HG03520 (cell line): ENCODE data around the gene SCNN1G.
"Not testable (repeated sequence)": the region's sequence is repeated elsewhere in the genome, so short reads cannot be mapped to it uniquely, and the experiment has no call there.

ENCODE experiments used
- ATAC-seq: cut with Tn5 transposase; IDR thresholded peaks from one replicate; pipeline ENCODE4 v1.9.1; 2021; ENCODE audit warnings: mild to moderate bottlenecking, moderate library complexity; ENCODE audit not compliant: unreplicated experiment

The SCNN1G gene

GRCh38 chr16:23248261-23249194, 66.0 kb downstream of the SCNN1G start:
- ATAC-seq, result no peak

GRCh38 chr16:23249830-23250229, 67.3 kb downstream of the SCNN1G start:
- no peak for ATAC-seq

GRCh38 chr16:23252310-23252709, 69.8 kb downstream of the SCNN1G start:
- no peak for ATAC-seq

DNA sequence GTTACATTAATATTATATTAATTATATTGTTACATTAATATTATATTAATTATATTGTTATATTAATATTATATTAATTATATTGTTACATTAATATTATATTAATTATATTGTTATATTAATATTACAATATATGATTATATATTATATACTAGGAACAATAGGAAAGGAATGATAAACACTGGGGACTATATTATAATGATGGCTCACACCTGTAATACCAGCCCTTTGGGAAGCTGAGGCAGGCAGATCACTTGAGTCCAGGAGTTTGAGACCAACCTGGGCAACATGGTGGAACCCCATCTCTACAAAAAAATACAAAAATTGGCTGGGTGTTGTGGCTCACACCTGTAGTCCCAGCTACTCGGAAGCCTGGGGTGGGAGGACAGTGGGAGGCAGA, 71.1 kb downstream of the SCNN1G start:
- not testable (repeated sequence) for ATAC-seq

DNA sequence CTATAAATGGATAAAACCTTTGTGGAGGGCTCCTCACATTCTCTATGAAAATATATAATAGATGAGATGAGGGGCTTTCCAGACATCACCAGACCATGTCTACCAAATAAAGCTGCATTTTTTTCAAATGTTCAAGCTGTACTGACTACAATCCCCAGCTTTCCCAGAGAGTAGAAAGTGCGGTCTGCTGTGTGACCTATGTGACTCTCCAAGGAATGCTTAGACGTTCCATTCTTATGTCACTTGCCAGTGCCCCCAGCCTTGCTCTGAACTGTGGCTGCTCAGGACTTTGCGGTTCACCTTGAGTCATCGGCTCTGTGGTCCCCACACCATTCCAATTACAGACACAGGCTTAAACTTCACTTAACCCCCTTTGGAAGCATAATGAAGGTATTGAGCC, 71.8 kb downstream of the SCNN1G start:
- no peak for ATAC-seq

DNA sequence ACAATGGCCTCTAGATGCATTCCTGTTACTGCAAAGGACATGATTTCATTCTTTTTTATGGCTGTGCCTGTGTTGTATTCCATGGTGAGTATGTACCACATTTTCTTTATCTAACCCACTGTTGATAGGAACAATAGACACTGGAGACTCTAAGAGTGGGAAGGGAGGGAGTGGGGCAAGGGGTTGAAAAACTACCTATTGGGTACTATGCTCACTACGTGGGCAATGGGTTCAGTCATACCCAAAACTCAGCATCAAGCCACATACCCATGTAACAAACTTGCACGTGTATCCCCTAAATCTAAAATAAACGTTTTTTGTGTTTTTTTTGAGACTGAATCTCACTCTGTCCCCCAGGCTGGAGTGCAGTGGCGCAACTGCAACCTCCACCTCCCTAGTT, 72.5 kb downstream of the SCNN1G start:
- ATAC-seq, result no peak

DNA sequence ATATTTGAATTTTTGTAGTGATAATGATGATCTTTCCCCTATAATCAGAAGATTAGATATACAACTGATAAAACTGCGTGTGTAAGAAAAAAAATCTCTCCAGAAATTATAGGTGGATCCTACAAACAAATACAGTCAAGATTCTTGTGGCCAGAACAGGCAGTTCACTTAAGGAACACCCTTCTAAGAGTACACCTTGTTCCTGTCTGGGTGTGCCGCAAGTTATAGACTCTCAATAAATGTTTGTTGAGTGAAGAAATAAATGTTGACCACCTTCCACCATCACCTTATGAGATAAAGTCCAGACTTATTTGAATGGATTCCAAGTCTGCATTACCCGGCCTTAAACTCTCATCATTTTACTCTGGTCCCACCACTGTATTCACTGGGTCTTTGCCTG, 73.9 kb downstream of the SCNN1G start:
- ATAC-seq, result no peak

GRCh38 chr16:23257682-23258081, 75.1 kb downstream of the SCNN1G start:
- no peak for ATAC-seq

GRCh38 chr16:23258919-23259237, 76.3 kb downstream of the SCNN1G start:
- ATAC-seq, result no peak
